Hepatic stellate cell (primary cell): ENCODE data around the gene ZBTB26.
A peak's percentile ranks its signal among the peaks of the same experiment; 100 is the strongest.

Experiments used
- DNase-seq: peaks from one replicate; pipeline ENCODE4 v3.0.0; 2011; ENCODE audit warnings: low spot score

Gene ZBTB26, protein sequence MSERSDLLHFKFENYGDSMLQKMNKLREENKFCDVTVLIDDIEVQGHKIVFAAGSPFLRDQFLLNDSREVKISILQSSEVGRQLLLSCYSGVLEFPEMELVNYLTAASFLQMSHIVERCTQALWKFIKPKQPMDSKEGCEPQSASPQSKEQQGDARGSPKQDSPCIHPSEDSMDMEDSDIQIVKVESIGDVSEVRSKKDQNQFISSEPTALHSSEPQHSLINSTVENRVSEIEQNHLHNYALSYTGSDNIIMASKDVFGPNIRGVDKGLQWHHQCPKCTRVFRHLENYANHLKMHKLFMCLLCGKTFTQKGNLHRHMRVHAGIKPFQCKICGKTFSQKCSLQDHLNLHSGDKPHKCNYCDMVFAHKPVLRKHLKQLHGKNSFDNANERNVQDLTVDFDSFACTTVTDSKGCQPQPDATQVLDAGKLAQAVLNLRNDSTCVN

DNA sequence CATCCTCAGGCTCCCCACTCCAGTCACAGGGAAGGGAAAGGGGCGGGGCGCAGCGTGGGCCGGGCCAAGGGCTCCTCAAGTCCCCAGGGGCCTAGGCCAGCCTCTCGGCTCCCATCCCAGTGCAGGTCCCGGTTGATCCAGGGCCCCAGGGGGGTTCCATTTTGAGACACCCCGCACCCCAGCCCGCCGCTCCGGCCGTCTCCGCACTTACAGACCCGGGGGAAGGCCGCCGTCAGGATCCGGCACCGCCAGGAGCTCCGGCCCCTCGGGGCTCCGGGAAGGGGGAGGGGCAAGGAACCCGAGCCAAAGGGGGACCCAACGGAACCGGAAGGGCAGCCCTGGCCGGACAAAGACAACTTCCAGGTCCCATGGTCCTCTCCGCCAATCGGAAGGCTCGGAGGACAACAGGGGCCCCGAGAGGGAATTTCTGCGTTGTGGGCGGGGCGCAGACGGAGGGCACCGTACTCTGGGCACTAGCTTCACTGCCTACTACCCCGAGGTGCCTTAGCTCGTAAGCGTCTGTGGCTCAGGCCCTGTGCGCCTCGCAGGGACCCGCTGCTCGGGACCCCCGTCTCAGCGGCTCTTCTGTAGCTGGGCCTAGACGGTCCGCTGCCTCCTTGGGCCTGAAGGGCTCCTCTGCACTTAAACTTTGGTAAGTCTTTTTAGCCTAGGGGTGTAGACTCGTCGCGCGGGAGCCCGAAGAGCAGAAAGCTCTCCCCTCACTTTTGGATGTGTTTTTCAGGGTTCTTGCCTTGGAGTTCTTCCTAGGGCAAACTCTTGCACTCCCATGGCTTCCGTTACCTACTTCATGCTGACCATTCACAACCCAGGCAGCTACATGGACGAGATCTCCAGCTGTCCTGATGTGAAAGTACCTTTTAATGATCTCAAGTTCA is at the start of gene ZBTB26:
Gene ZBTB26 (minus strand): TSS at position 287 of the 896 bp plus-strand sequence. CDS start 11,578 bp downstream, outside the sequence.
- DNase-seq = peak; percentile 99

DNA sequence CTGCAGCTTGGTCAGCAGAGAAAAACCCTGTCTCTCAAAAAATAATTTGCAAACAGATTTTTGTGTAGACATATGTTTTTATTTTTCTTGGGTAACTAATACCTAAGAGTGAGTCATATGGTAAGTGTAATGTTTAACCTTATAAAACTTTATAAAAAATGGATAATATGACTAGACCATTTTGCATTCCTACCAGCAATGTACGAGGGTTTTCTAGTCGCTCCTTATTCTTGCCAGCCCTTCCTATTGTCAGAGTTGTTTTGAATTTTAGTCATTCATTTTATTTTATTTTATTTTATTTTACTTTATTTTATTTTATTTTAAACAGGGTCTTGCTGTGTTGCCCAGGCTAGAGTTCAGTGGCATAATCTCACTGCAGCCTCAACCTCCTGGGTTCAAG is 47.3 kb upstream of the ZBTB26 start:
- DNase-seq = no peak

DNA sequence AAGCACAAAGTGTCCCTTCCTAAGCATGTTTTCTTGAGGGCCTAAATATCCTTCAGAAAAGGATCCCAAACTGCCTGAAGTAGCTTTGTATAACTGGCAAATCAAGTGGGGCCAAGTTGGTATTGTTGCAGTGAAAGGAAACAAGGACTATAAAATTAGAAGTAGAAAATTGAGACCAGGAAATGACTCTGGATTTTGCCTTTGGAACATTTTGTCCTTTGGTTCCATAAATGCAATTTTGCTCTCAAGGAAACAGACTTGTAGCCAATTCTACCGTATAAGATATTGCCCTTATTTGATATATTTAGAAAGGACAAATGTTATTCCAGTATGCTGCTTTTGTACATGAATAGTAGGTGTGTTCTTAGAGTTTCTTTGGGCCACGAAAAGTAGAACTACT is 43.9 kb upstream of the ZBTB26 start:
- DNase-seq = no peak

DNA sequence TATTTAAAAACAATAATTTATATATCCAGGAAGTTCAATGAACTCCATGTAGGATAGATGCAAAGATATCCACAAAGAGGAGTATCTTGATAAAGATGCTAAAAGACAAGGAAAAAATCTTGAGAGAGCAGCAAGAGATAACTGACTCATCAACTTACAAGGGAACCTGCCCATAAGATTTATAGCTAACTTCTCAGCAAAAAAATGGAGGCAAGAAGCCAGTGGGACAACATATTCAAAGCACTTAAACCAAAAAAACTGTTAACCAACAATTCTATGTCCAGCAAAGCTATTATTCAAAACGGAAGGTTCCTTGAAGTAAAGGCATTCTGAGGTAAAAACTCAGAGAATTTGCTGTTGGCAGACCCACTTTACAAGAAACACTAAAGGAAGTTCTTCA is 29.8 kb upstream of the ZBTB26 start:
- no peak for DNase-seq

DNA sequence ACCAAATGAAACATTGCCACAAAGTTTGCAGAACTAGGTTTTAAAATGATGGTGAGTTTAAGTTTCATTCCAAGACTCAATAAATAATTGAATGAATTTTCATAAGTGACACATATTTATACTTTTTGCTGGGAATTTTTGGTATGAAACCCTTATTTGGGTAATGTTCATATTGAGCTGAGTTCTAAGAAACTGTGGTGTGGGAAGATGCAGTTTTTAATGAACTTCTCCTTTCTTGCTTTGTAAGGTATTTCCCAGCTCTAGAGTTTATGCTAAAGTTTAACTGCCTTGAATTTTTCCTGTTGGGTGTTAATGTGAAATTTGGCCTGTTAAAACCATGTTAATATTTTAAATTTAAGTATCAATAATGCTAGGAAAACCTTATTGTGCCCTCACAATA is 24.6 kb upstream of the ZBTB26 start:
- no peak for DNase-seq

DNA sequence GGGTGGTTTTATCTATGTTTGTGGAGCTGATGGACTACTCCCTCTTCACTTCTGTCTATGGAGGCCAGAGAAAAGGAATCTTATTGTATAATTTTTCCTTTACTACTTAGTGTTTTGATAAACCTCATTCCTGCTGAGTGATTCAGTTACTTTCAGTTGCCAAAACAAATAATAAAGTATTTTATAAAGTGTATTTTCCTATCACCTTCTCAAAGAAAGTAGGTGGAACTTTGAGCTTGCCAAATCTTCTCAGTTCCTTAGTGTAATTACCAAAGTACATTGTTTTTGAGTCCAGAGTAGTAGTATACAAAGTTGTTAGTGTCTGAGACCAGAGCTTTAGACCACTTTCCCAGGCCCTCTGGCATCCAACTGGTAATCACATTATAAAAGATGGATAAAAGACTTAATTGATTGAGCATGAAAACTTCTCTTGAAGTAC is 23.0 kb upstream of the ZBTB26 start:
- peak; percentile 30 for DNase-seq

DNA sequence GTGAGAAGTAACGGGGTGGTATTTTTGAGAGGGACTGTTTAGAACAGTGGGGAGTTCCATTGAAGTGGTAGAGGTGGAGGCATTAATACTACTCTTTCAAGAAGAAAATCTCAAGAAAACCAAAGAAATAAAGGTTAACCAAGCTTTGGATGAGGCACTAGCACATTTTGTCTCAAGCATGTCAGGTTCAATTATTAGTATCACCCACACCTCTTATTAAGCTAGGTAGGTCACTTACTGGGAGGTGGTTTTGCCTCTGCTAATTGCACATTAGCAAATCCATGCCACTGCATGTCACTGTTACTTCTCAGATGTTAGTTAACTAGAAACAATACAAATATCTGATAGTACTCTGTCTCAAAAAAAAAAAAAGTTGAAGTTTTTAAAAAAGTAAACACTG is 19.7 kb upstream of the ZBTB26 start:
- no peak for DNase-seq

DNA sequence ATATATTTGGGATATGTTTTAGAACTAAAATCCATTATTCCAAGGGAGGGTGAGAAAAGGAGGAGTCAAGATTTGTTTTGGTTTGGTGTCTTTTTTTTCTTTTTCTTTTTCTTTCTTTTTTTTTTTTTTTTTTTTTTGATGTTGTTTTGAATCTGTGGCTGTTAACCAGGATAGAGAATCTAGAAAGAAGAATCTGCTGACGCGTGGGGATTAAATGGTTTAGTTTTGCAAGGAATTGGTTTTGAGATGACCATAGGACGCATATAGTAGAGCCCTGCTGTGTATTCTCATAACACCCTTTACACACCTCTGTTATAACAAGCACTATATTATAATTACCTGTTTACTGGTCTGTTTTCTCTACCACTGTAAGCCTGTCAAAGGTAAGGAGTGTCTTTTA is 19.0 kb upstream of the ZBTB26 start:
- DNase-seq = no peak

DNA sequence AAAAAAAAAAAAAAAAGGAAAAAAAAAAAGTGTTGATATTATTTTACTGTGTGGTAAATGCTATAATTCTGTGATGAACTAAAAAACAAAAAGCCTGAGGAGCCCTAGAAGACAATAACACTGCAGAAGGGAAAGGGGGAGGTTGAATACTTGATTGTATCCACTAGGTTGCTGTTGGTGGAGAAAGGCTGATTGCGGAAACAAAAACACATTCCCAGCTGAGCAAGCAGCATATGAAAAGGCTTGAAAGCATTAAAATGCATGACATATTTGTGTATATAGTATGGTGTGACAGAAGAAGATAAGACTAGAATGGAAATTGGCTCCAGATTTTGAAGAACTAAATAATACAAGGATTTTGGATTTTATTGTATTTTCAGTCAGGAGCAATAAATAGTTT is 18.4 kb upstream of the ZBTB26 start:
- DNase-seq = no peak

DNA sequence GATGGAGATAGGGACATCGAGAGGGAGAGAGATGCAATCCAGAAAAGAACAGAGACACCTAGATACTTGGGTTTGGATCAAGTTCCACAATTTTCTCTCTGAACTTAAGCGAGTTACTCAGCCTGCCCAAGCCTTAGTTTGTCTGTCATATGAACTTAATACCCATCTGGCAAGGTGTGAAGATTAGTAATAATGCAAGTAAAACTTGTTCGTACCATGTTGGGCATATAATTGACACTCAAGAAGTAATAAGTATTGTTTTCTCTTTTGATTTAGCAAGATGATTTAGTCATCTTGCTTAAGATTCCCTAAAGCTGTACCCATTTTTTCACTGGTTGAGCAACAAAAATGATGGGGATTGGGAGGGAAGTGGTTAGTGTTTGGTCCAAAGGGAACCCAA is 17.0 kb upstream of the ZBTB26 start:
- no peak for DNase-seq

DNA sequence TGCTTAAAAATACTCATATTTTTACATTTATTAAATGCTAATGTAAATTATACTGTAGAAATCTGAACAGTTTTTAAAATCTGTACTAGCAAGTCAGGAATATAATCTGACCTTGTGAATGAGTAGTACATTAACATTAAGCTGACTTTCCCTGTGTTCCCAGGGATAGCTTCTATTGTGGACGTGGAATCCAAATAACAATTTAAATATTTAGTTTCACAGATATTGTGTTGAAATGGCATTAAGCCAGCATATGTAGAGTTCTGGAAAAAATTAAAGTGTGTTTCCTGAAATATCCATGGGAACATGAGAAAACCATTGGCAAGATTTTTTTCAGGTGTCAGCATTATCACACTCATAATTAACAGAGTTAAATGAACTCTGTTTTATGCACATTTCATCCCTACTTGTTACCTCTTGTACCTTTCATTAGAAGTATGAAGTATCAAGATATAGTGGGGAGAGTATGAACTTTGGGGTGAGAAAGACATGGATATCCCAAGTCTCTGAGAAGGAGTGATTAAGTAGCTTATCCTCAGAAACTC is 15.2 kb upstream of the ZBTB26 start:
- DNase-seq = no peak

DNA sequence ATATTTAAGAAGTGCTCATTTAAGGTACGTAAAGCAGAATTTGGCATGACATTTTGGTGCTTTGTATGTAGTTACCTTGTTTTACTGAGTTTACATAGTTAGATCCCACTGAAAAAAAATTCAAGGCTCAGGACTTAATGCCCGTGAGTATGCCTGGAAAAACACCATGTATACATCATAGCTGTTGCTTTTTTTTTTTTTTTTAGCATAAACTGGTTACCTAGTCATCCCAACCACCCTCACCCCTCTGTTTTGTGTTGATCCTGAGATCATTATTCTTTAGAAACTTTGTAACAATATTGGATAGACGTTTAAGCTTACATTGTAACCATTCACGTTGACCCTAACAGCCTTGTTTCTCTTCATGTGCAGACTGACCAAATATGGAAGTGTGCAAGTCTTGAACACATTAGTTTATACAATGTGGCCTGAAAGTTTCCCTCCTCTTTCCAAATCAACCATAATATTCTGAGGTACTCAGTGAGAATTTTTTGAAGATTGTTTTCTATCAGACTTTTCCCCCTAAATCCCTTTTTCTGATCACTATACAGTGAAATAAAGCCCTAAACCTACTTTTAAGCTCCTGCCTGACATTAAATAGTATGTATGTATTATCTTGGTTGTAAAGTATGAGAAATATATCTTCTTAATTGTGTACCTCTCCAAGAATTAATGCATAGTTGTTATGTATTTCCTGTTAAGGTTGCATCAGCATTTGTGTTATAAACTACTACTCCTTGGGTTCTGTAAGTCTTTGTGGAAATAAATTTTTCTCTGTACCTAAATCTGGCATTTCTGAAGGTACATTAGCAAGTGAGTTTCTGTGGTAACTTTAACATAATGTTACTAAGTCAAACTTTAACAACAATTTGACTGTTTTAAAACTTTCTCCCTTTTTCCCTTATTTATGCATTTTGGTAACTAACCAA is 13.9 kb upstream of the ZBTB26 start:
- DNase-seq = no peak

DNA sequence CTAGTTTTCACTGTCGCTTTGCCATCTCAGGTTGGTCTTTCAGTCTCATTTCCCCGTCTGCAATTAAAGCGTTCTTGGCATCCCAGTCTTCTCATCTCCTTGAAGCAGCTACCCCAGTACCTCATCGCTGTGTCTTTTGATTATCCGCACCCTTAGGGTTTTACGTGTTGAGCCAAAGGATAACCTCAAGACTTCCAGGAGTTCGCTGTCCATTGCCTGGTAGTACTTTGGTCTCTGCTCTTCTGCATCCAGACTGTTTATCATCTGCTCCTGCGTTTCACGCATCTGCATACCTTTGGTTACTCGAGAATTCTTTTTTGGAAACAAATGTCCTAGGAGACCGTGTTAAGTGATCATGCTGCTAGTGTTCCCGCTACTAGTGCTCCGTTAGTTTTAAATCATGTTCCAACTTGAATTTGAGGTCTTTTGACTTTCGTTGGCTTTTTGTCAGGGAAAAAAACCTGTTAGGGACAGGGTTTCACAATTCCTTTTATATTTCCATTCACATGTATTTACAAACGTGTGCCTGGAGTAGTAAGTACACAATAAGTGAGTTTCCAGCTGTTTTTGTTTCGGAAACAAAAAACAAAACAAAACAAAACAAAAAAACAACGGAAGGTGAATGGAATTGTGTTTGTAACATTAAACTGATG is 10.4 kb upstream of the ZBTB26 start:
- peak; percentile 52 for DNase-seq

DNA sequence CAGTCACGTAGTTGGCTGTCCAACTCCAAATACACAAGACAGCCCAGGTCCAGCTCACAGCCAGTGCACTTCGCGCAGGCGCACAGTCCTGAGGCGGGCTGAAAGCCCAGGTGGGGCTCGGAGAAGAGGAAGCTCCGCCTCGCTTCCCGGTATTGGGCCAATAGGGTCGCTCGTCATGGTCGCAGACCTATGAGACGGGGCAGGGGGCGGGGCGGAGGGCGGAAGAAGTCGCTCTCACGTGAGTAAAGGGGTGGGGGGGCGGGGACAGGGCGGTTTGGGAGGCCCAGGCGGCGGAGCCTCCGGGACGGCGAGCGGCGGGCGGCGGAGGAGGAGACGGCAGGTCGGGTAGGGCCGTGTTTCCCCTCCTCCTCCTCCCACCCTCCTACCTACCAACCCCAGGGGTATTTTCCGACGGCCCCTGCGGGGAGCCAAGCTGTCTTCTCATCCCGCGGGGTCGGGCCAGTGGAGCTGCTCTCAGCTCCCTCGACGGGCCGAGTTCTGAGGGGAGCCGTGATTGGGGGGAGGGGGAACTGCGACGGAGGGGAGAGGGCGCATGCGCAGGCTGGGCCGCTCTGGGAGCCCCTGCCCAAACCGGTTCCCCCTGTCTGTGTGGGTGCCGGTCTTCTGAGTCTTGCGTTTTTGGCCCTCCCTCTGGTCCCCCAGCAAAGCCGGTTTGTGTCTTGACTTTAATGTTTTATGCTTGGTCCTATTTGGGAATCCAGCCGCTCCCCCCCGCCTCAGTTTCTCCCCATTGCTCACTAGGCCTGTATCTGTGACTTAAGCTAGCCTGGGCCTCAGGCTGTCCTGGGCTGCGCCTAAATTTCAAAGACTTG is 9.7 kb upstream of the ZBTB26 start, which contains the start of gene RABGAP1:
Gene RABGAP1 (plus strand): TSS at position 272 of the 833 bp plus-strand sequence. CDS start 16,040 bp downstream, outside the sequence.
- peak; percentile 99 for DNase-seq

DNA sequence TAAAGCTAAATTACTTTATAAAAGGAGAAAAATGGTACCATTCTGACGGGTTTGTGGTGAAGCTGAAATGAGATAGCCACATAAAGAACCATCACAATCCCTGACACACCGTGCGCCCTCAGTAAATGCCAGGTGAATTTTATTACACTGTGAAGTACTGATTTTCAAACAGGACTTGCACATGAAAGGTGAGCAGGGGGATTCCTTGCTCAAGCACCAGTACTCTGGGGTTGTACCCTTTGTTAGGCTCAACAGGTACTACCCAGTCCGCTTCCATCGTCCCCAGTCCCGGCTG is 9.1 kb upstream of the ZBTB26 start:
- no peak for DNase-seq

DNA sequence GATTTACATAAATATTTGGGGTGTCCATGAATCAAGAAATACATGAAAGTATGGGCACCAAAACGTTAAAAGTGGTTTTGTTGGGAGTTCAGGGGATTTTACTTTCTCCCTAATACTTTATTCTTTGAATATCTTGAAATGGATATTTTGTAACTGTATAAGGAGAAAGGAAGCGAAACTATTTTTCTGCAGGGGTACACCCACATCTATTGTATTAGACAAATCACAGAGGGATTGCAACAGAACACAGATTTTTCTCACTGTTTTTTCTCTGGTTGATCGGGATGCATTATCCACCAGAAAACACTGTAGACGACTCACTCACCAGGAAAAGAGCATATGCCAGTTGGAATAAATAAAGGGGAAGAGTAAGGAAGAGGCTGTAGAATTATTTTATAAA is 8.3 kb upstream of the ZBTB26 start:
- no peak for DNase-seq

DNA sequence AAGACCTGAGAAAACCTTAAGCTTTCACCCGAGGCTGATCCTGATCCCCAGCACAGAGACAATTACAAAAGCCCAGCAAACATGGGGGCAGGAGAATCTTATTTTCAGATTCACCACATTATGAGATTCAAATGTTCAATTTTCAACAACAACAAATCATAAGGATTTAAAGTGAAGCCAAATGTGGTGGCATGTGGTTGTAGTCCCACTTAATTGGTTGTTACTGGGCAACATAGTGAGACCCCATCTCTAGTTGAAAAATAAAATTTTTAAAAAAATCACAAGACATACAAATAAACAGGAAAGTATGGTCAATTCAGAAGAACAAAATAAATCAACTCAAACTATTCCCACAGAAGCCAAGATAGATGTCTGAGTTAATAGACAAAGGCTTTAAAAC is 5.6 kb upstream of the ZBTB26 start:
- DNase-seq = no peak

DNA sequence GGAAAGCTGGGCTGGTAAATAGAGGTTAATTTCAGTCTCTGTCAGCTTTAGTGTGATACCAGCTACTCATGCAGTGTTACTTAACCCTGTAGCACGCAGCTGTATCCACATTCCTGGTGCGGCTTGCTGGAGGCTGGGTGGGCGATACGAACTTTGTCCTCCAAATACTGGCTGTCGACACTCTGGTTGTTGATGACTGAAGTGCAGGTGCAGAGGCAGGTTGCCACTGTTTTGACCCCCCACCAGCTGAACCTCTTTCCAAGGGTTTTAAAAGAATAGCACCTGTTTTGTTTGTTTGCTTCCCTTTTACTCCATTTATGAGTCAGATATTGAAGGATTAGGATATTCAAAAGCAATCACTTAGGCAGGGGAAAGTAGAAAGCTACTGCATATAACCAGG is 5.2 kb upstream of the ZBTB26 start:
- no peak for DNase-seq

DNA sequence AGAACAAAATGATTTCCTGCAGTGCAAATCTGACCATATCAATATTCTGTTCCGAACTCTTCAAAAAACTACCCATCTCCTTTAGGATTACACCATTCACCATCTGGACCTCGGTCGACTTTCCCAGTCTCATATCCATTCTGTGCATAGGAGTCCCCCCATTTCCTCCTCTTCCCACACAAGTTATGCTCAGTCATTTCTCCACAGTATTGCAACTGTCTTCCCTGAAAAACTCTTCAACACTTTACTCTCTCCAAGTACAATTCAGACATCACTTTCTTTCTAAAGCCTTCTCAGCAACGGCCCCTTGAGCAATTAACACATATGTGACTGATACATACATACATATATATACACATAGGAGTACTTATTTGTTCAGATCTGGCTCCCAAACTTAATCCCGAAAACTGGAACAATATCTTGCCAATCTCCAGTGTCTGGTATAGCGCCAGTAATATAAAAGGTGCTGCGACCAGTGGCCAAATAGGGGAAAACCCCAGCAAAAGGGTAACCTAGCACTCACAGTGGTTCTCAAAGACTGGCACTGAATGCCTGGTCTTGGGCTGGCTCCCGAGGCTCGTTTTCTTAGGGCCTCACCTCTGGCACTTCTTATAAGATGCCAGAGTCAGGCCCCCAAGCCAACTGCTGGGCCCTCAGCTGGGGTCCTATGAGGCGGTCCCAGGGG is 629 bp downstream of the ZBTB26 start:
- DNase-seq = no peak
